Measurements from ENCODE around the gene ANAPC7. TPM values are rescaled to one million over a fixed set of nuclear protein-coding genes. Genes with fewer than 3 reads are reported as not detected.
"Not testable (repeated sequence)": the region's sequence is repeated elsewhere in the genome, so short reads cannot be mapped to it uniquely, and the experiment has no call there.

ANAPC7 gene
- total RNA-seq, 1 donor from 2014 or later: 48.1 TPM

DNA sequence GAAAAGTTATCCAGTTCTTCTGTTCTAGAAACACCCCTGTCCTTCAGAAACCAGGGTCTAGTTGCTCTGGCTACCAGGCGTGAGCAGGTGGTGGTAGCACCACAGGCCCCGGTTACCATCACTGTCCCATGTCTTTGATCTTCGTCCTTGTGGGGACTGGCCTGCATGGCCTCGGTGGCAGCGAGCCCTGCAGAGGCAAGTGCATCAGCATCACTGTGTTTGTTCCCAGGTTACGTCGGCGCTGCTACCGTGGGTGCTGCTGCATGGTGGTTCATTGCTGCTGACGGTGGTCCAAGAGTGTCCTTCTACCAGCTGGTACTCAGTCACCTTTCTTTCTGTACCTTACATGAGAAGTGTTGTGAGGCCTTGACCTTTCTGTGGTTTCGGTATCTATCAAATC, 58.9 kb downstream of the ANAPC7 start:
- Histone ChIP-seq H3K27ac (no peak overlapping the region), H3K4me3 (no peak overlapping the region), H3K9me3 (no peaks in the 10 kb centered on the region), H3K36me3 (peaks cover 100% of the 10 kb centered on the region), H3K27me3 (ENCODE audit: low read depth) (no peaks in the 10 kb centered on the region), H3K4me1 (peaks cover 10% of the 10 kb centered on the region)
- intact Hi-C loops (cut with DNase I): no loop called here
- no peak for ATAC-seq
- no peak for DNase-seq
- TF ChIP-seq, protein P1, sequence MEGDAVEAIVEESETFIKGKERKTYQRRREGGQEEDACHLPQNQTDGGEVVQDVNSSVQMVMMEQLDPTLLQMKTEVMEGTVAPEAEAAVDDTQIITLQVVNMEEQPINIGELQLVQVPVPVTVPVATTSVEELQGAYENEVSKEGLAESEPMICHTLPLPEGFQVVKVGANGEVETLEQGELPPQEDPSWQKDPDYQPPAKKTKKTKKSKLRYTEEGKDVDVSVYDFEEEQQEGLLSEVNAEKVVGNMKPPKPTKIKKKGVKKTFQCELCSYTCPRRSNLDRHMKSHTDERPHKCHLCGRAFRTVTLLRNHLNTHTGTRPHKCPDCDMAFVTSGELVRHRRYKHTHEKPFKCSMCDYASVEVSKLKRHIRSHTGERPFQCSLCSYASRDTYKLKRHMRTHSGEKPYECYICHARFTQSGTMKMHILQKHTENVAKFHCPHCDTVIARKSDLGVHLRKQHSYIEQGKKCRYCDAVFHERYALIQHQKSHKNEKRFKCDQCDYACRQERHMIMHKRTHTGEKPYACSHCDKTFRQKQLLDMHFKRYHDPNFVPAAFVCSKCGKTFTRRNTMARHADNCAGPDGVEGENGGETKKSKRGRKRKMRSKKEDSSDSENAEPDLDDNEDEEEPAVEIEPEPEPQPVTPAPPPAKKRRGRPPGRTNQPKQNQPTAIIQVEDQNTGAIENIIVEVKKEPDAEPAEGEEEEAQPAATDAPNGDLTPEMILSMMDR (IDR thresholded peaks at IDR 0.05): no peak

- intact Hi-C loops (cut with DNase I): no loop called here
- TF ChIP-seq, protein P1 (IDR thresholded peaks at IDR 0.05): no peak
- peaks cover 5% of the 10 kb centered on the region for H3K4me1 ChIP-seq
- H3K27me3 ChIP-seq (ENCODE audit: low read depth): no peaks in the 10 kb centered on the region
- ATAC-seq (no peak), DNase-seq (no peak)
- H3K36me3 ChIP-seq: peaks cover 100% of the 10 kb centered on the region
- H3K9me3 ChIP-seq: no peaks in the 10 kb centered on the region
- no peak overlapping the region for H3K27ac ChIP-seq
- no peak overlapping the region for H3K4me3 ChIP-seq
Observed at GRCh38 chr12:110343736-110344555, 59.6 kb downstream of the ANAPC7 start.

DNA sequence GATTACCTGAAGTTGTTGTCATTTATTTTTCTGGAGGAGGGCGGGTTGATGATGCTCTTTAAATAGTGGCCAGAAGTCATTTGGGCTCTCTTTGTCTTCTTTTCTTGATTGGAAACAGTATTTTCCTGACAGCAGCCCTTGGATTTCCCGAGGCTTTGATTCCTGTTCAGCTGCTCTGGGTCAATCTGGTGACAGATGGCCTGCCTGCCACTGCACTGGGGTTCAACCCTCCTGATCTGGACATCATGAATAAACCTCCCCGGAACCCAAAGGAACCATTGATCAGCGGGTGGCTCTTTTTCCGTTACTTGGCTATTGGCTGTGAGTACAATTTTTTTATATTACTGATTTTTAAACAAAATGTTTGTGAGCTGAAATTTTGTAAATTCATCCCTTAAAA, 60.4 kb downstream of the ANAPC7 start:
- Histone ChIP-seq H3K36me3 (peaks cover 100% of the 10 kb centered on the region), H3K27me3 (ENCODE audit: low read depth) (no peaks in the 10 kb centered on the region), H3K4me3 (no peak overlapping the region), H3K27ac (no peak overlapping the region), H3K4me1 (peaks cover 5% of the 10 kb centered on the region), H3K9me3 (no peaks in the 10 kb centered on the region)
- intact Hi-C loops (cut with DNase I): no loop called here
- DNase-seq (no peak), ATAC-seq (no peak)
- TF ChIP-seq, protein P1 (IDR thresholded peaks at IDR 0.05): no peak

GRCh38 chr12:110342157-110342556, 61.4 kb downstream of the ANAPC7 start:
- TF ChIP-seq, protein P1 (IDR thresholded peaks at IDR 0.05): no peak
- Histone ChIP-seq H3K27me3 (ENCODE audit: low read depth) (no peaks in the 10 kb centered on the region), H3K27ac (no peak overlapping the region), H3K4me1 (peaks cover 5% of the 10 kb centered on the region), H3K36me3 (peaks cover 100% of the 10 kb centered on the region), H3K9me3 (no peaks in the 10 kb centered on the region), H3K4me3 (no peak overlapping the region)
- DNase-seq: no peak
- no peak for ATAC-seq
- intact Hi-C loops (cut with DNase I): no loop called here

GRCh38 chr12:110340706-110341105, 62.8 kb downstream of the ANAPC7 start:
- Histone ChIP-seq H3K36me3 (peaks cover 100% of the 10 kb centered on the region), H3K27ac (no peak overlapping the region), H3K4me1 (peaks cover 5% of the 10 kb centered on the region), H3K27me3 (ENCODE audit: low read depth) (no peaks in the 10 kb centered on the region), H3K9me3 (no peaks in the 10 kb centered on the region), H3K4me3 (no peak overlapping the region)
- no peak for DNase-seq
- no peak for ATAC-seq
- TF ChIP-seq, protein P1 (IDR thresholded peaks at IDR 0.05): no peak
- intact Hi-C loops (cut with DNase I): no loop called here

GRCh38 chr12:110340261-110340660, 63.2 kb downstream of the ANAPC7 start:
- H3K27me3 ChIP-seq (ENCODE audit: low read depth); DNase-seq; H3K4me3 ChIP-seq; H3K4me1 ChIP-seq; intact Hi-C loops (cut with DNase I); ATAC-seq; H3K27ac ChIP-seq; H3K9me3 ChIP-seq: not testable (repeated sequence)
- peaks cover 100% of the 10 kb centered on the region for H3K36me3 ChIP-seq

All from lower lobe of right lung (tissue), 2 donors.